H1 (cell line): ENCODE measurements around the gene ASMT. TPM values are rescaled to one million over a fixed set of nuclear protein-coding genes. Genes with fewer than 3 reads are reported as not detected.
A peak's percentile ranks its signal among the peaks of the same experiment; 100 is the strongest.

Source experiments
- CTCF ChIA-PET: fragments of 300-600 bp; sonication (Branson Sonifier 250); formaldehyde crosslinking; loops from one replicate; lab custom pipeline; 2021; ENCODE audit not compliant: partially characterized antibody; lab: Charles Lee
- POLR2A ChIA-PET: fragments of 300-600 bp; sonication (Branson Sonifier 250); formaldehyde crosslinking; loops from one replicate; lab custom pipeline; 2021; ENCODE audit warnings: inconsistent platforms; ENCODE audit not compliant: partially characterized antibody; lab: Charles Lee
- DNase-seq, 2 experiments: peaks; one replicate each; pipeline versions ENCODE4 v3.0.0 to v3.0.0-alpha.2; 2010 to 2022; ENCODE audit warnings: low spot score in 2 of 2, low read depth in 1 of 2, mixed read lengths in 1 of 2
- FAIRE-seq: peaks from 2 replicates; lab custom pipeline; 2011; peaks lifted over from hg19 to GRCh38; lab: Jason Lieb, UNC
- H2AFZ ChIP-seq: 2 replicates; pipeline ENCODE4 v1.8.1; 2012; ENCODE audit warnings: low read length, inconsistent platforms
- H2AK5ac ChIP-seq: 2 replicates; pipeline ENCODE4 v1.6.1; 2013; ENCODE audit warnings: low read depth, low read length
- H2BK120ac ChIP-seq: replicated peaks from 2 replicates; pipeline ENCODE3; 2013; ENCODE audit warnings: low read depth, low read length, inconsistent platforms
- H2BK12ac ChIP-seq: 2 replicates; pipeline ENCODE4 v1.6.1; 2013; ENCODE audit warnings: low read depth, low read length
- H2BK15ac ChIP-seq: 2 replicates; pipeline ENCODE4 v1.6.1; 2013; ENCODE audit warnings: low read length
- H2BK20ac ChIP-seq: 2 replicates; pipeline ENCODE4 v1.6.1; 2013; ENCODE audit warnings: low read length
- H2BK5ac ChIP-seq: 2 replicates; pipeline ENCODE4 v1.6.1; 2013; ENCODE audit warnings: low read depth, low read length
- H3K14ac ChIP-seq: 2 replicates; pipeline ENCODE4 v1.6.1; 2013; ENCODE audit warnings: inconsistent platforms; ENCODE audit not compliant: insufficient read length
- H3K18ac ChIP-seq: 2 replicates; pipeline ENCODE4 v1.6.1; 2013; ENCODE audit warnings: low read length; ENCODE audit errors: extremely low read depth
- H3K23ac ChIP-seq: 2 replicates; pipeline ENCODE4 v1.6.1; 2013; ENCODE audit warnings: inconsistent platforms; ENCODE audit not compliant: insufficient read length
- H3K23me2 ChIP-seq: 2 replicates; pipeline ENCODE4 v1.6.1; 2013; ENCODE audit warnings: low read depth, low read length
- H3K27ac ChIP-seq: 2 replicates; pipeline ENCODE4 v1.6.1; 2011; ENCODE audit warnings: low read depth, low read length, inconsistent platforms
- H3K27me3 ChIP-seq, 4 experiments: replicated peaks in 1 of 4; 1 replicate in 1 of 4; 2 replicates in 3 of 4; pipeline versions ENCODE4 v1.6.1 to v1.8.1; 2011 to 2013; ENCODE audit warnings: low read length in 3 of 4, mild to moderate bottlenecking in 3 of 4, inconsistent platforms in 2 of 4, mixed read lengths in 2 of 4, moderate library complexity in 1 of 4; ENCODE audit not compliant: control insufficient read depth in 3 of 4, insufficient read depth in 3 of 4; ENCODE audit errors: extremely low read depth in 1 of 4
- H3K36me3 ChIP-seq, 4 experiments: 2 replicates each; pipeline versions ENCODE4 v1.6.1 to v1.8.1; 2011 to 2013; ENCODE audit warnings: mild to moderate bottlenecking in 4 of 4, low read length in 3 of 4, moderate library complexity in 2 of 4, control low read depth in 1 of 4, inconsistent platforms in 1 of 4; ENCODE audit not compliant: insufficient read depth in 4 of 4, control insufficient read depth in 2 of 4
- H3K4ac ChIP-seq: replicated peaks from 2 replicates; pipeline ENCODE3; 2013; ENCODE audit warnings: low read length, low read depth, mixed read lengths, inconsistent platforms; ENCODE audit not compliant: insufficient read length
- H3K4me1 ChIP-seq, 4 experiments: replicated peaks in 1 of 4; 1 replicate in 1 of 4; 2 replicates in 3 of 4; pipeline versions ENCODE4 v1.6.1 to v1.8.1; 2011 to 2013; ENCODE audit warnings: low read length in 3 of 4, inconsistent platforms in 2 of 4, mixed read lengths in 1 of 4; ENCODE audit not compliant: insufficient read depth in 4 of 4, control insufficient read depth in 3 of 4
- H3K4me2 ChIP-seq, 2 experiments: 2 replicates each; pipeline versions ENCODE4 v1.6.1 to v1.8.1; 2011 to 2013; ENCODE audit warnings: low read depth in 2 of 2, low read length in 2 of 2, control low read depth in 1 of 2, inconsistent platforms in 1 of 2, mild to moderate bottlenecking in 1 of 2; ENCODE audit not compliant: insufficient read depth in 1 of 2
- H3K4me3 ChIP-seq, 4 experiments: fragments of 200-600, 300-600 bp in 1 of 4; sonication (generic), shearing (Covaris generic), sonication (Bioruptor Twin) in 1 of 4; 2 replicates each; pipeline versions ENCODE4 v1.5.1 to v1.8.1; 2011 to 2016; ENCODE audit warnings: low read length in 4 of 4, low read depth in 3 of 4, control low read depth in 2 of 4, inconsistent platforms in 2 of 4, mild to moderate bottlenecking in 2 of 4, mixed read lengths in 1 of 4, moderate library complexity in 1 of 4; ENCODE audit not compliant: insufficient read depth in 2 of 4; ENCODE audit errors: extremely low read depth in 1 of 4
- H3K56ac ChIP-seq: replicated peaks from 2 replicates; pipeline ENCODE3; 2013; ENCODE audit warnings: low read depth, mild to moderate bottlenecking, mixed read lengths, low read length, inconsistent platforms; ENCODE audit not compliant: insufficient read length
- H3K79me1 ChIP-seq: 2 replicates; pipeline ENCODE4 v1.6.1; 2013; ENCODE audit warnings: low read depth, low read length, control low read depth
- H3K79me2 ChIP-seq, 2 experiments: 2 replicates each; pipeline versions ENCODE4 v1.6.1 to v1.8.1; 2012 to 2013; ENCODE audit warnings: low read length in 2 of 2, mild to moderate bottlenecking in 2 of 2, inconsistent platforms in 1 of 2; ENCODE audit not compliant: insufficient read depth in 2 of 2, control insufficient read depth in 1 of 2
- H3K9ac ChIP-seq, 4 experiments: replicated peaks in 1 of 4; 1 replicate in 1 of 4; 2 replicates in 3 of 4; pipeline versions ENCODE4 v1.6.1 to v1.8.1; 2011 to 2013; ENCODE audit warnings: low read depth in 3 of 4, low read length in 3 of 4, control low read depth in 2 of 4, mild to moderate bottlenecking in 2 of 4, moderate library complexity in 2 of 4, inconsistent platforms in 1 of 4; ENCODE audit errors: extremely low read depth in 1 of 4
- H3K9me3 ChIP-seq, 2 experiments: 2 replicates each; pipeline versions ENCODE4 v1.6.1 to v1.8.1; 2012 to 2013; ENCODE audit warnings: mild to moderate bottlenecking in 2 of 2, moderate library complexity in 2 of 2, control low read depth in 1 of 2, inconsistent platforms in 1 of 2, low read depth in 1 of 2, low read length in 1 of 2, mixed read lengths in 1 of 2; ENCODE audit not compliant: insufficient read depth in 2 of 2
- H4K20me1 ChIP-seq, 2 experiments: replicated peaks in 1 of 2; 2 replicates each; pipeline versions ENCODE3 to v1.8.1; 2011 to 2013; ENCODE audit warnings: inconsistent platforms in 2 of 2, low read length in 2 of 2, mild to moderate bottlenecking in 1 of 2; ENCODE audit not compliant: insufficient read depth in 2 of 2, control insufficient read depth in 1 of 2
- H4K5ac ChIP-seq: 2 replicates; pipeline ENCODE4 v1.6.1; 2013; ENCODE audit warnings: low read length, low read depth, mixed read lengths, inconsistent platforms; ENCODE audit not compliant: insufficient read length
- H4K8ac ChIP-seq: 2 replicates; pipeline ENCODE4 v1.8.0; 2013; ENCODE audit warnings: mild to moderate bottlenecking, moderate library complexity, low read length, inconsistent platforms; ENCODE audit not compliant: insufficient read depth; ENCODE audit errors: extremely low read depth
- H4K91ac ChIP-seq: replicated peaks from 2 replicates; pipeline ENCODE3; 2013; ENCODE audit warnings: low read length, mixed read lengths, inconsistent platforms; ENCODE audit not compliant: insufficient read length
- ASH2L ChIP-seq: fragments of 200-600, 300-600 bp; sonication (generic); IDR thresholded peaks from one replicate; pipeline ENCODE4 v1.7.1; 2017; ENCODE audit warnings: low read length
- BCL11A ChIP-seq, 2 experiments: IDR thresholded peaks; one replicate each; pipeline ENCODE4 v1.6.1; 2011; ENCODE audit warnings: low read depth in 2 of 2, low read length in 2 of 2, mild to moderate bottlenecking in 2 of 2
- BRCA1 ChIP-seq: IDR thresholded peaks from 2 replicates; pipeline ENCODE4 v1.6.1; 2012; ENCODE audit warnings: low read depth, low read length, improper control_type of control experiment
- CBX5 ChIP-seq: fragments of 300-800, 300-1000 bp; sonication (generic); IDR thresholded peaks from 2 replicates; pipeline ENCODE4 v1.7.1; 2016; ENCODE audit warnings: antibody characterized with exemption, low read length, low read depth
- HDAC2 ChIP-seq, 2 experiments: fragments of 300-600 bp in 1 of 2; sonication (generic) in 1 of 2; IDR thresholded peaks; 2 replicates each; pipeline ENCODE4 v1.6.1; 2011 to 2012; ENCODE audit warnings: low read depth in 2 of 2, low read length in 2 of 2, mild to moderate bottlenecking in 2 of 2, moderate library complexity in 2 of 2, borderline replicate concordance in 1 of 2, inconsistent platforms in 1 of 2
- JUN ChIP-seq: IDR thresholded peaks from 2 replicates; pipeline ENCODE4 v1.6.1; 2011; ENCODE audit warnings: low read depth, mild to moderate bottlenecking, improper control_type of control experiment, low read length
- POLR2AphosphoS5 ChIP-seq: IDR thresholded peaks from 2 replicates; pipeline ENCODE4 v1.6.1; 2011; ENCODE audit warnings: low read depth, low read length
- RFX5 ChIP-seq: IDR thresholded peaks from 2 replicates; pipeline ENCODE4 v1.6.1; 2011; ENCODE audit warnings: low read depth, low read length, improper control_type of control experiment, borderline replicate concordance
- SP1 ChIP-seq: IDR thresholded peaks from 2 replicates; pipeline ENCODE4 v1.6.1; 2011; ENCODE audit warnings: low read depth, low read length
- TEAD4 ChIP-seq: IDR thresholded peaks from 2 replicates; pipeline ENCODE4 v1.6.1; 2012; ENCODE audit warnings: low read depth, low read length, inconsistent platforms, mixed read lengths
- YY1 ChIP-seq: IDR thresholded peaks from 2 replicates; pipeline ENCODE4 v1.6.1; 2011; ENCODE audit warnings: low read depth, mild to moderate bottlenecking, low read length
- WGBS, 2 experiments: shearing (Covaris generic) in 1 of 2; methylation state at CpG; one replicate each; pipeline versions ENCODE4 v1.1.6 to v1.1.7; 2013 to 2015; ENCODE audit warnings: low lambda C conversion rate in 2 of 2, mixed read lengths in 2 of 2, inconsistent platforms in 1 of 2, low coverage in 1 of 2, missing lambda C conversion rate in 1 of 2; ENCODE audit not compliant: insufficient replicate concordance in 2 of 2, insufficient coverage in 1 of 2, insufficient read length in 1 of 2; ENCODE audit errors: extremely low coverage in 1 of 2, missing lambda C conversion rate in 1 of 2; 5-methylcytosine and 5-hydroxymethylcytosine counted together
- polyA plus RNA-seq, 7 experiments: library from polyadenylated mRNA; depleted of rRNA in 3 of 7; stranded (reverse) in 5 of 7; unstranded in 2 of 7; fragments of >200 nt in 5 of 7; fragments of 200-250 nt in 2 of 7; gene quantifications; 1 replicate in 5 of 7; 2 replicates in 1 of 7; 4 replicates in 1 of 7; pipeline versions ENCODE4 v1.2.1 to v1.2.3, GENCODE V29; 2011 to 2013; ENCODE audit warnings: missing spikeins in 2 of 7, mixed read lengths in 2 of 7
- total RNA-seq: library from RNA; stranded (reverse); fragmentation: NEBNext Ultra II Directional; extraction: Animal tissue kit (Norgen Biotek cat#: 25700); gene quantifications from 2 replicates; pipeline ENCODE4 v1.2.1, GENCODE V29; 2021
- TF ChIP-seq, protein P1 (sequence below): IDR thresholded peaks from 2 replicates; pipeline ENCODE4 v1.6.1; 2011; ENCODE audit warnings: low read depth, mild to moderate bottlenecking, low read length; ENCODE audit not compliant: insufficient read depth

ASMT gene
- total and polyA plus RNA-seq, 2 of the 8 experiments (the other 6 are each of a cell fraction or from before 2014, with no cell fraction given): 1.5 to 3.1 TPM

- Histone ChIP-seq H3K4me1 (peaks cover 0 to 2% (median 0%) of the 10 kb centered on the region in 4 experiments; a peak in 3 of 7 replicates), H2BK12ac (0 out of 2 replicates have a peak overlapping the region, but pooled peaks have one; percentile 60), H2BK120ac (no peak overlapping the region), H3K9ac (no peak overlapping the region), H3K23me2 (peaks cover 4% of the 10 kb centered on the region; the same call in 1 of the 2 replicates), H2BK20ac (0 out of 2 replicates have a peak overlapping the region, but pooled peaks have one; percentile 17), H3K36me3 (no peaks in the 10 kb centered on the region), H3K18ac (no peak overlapping the region; the same call in 1 of the 2 replicates), H4K91ac (peak overlapping the region; percentile 14), H3K4me2 (no peak overlapping the region), H2AK5ac (no peak overlapping the region), H3K23ac (no peak overlapping the region), H2BK5ac (no peak overlapping the region), H4K20me1 (no peaks in the 10 kb centered on the region), H3K14ac (no peak overlapping the region), H3K27ac (no peak overlapping the region), H3K4ac (no peak overlapping the region), H3K27me3 (no peaks in the 10 kb centered on the region), H3K4me3 (no peak overlapping the region), H4K8ac (no peak overlapping the region), H3K79me1 (no peaks in the 10 kb centered on the region), H4K5ac (no peak overlapping the region), H3K56ac (no peak overlapping the region), H2BK15ac (no peak overlapping the region), H2AFZ (no peak overlapping the region), H3K9me3 (no peaks in the 10 kb centered on the region), H3K79me2 (peaks cover 0 to 4% of the 10 kb centered on the region in 2 experiments; a peak in 1 of 4 replicates)
- WGBS, 2 experiments: 81% methylated on average over 14 of the region's 14 CpGs; no CpG with 5 or more reads in 1 of the 2 experiments
- POLR2A ChIA-PET: no interaction called here
- CTCF ChIA-PET: no interaction called here
- DNase-seq (no peak), FAIRE-seq (no peak)
- TF ChIP-seq YY1 (no peak), BCL11A (IDR thresholded peaks at IDR 0.05; ENCODE audit: low read depth in 2 of 2, low read length in 2 of 2) (no peak), TEAD4 (no peak), POLR2AphosphoS5 (no peak), HDAC2 (IDR thresholded peaks at IDR 0.05; ENCODE audit: borderline replicate concordance in 1 of 2, low read depth in 2 of 2, low read length in 2 of 2) (no peak), CBX5 (no peak), JUN (no peak), RFX5 (no peak), ASH2L (no peak), SP1 (no peak), BRCA1 (no peak)
- TF ChIP-seq, protein P1, sequence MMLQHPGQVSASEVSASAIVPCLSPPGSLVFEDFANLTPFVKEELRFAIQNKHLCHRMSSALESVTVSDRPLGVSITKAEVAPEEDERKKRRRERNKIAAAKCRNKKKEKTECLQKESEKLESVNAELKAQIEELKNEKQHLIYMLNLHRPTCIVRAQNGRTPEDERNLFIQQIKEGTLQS: no peak
These were observed 43.2 kb downstream of the ASMT start for GRCh38 chrX:1658071-1658491.
